HG02973 (cell line): Measurements from ENCODE around the gene CRYGN.
A peak's percentile ranks its signal among the peaks of the same experiment; 100 is the strongest.

Experiments used
- ATAC-seq: cut with Tn5 transposase; IDR thresholded peaks from one replicate; pipeline ENCODE4 v1.9.1; 2021; ENCODE audit warnings: moderate library complexity; ENCODE audit not compliant: unreplicated experiment

CRYGN gene, protein sequence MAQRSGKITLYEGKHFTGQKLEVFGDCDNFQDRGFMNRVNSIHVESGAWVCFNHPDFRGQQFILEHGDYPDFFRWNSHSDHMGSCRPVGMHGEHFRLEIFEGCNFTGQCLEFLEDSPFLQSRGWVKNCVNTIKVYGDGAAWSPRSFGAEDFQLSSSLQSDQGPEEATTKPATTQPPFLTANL

GRCh38 chr7:151439855-151440798 is at the start of gene CRYGN:
Gene CRYGN, minus strand, starts transcription at chr7:151440141. Its CDS starts 224 bp downstream, at chr7:151439917.
- no peak for ATAC-seq

GRCh38 chr7:151489498-151489897 is 49.6 kb upstream of the CRYGN start:
- ATAC-seq = no peak

DNA sequence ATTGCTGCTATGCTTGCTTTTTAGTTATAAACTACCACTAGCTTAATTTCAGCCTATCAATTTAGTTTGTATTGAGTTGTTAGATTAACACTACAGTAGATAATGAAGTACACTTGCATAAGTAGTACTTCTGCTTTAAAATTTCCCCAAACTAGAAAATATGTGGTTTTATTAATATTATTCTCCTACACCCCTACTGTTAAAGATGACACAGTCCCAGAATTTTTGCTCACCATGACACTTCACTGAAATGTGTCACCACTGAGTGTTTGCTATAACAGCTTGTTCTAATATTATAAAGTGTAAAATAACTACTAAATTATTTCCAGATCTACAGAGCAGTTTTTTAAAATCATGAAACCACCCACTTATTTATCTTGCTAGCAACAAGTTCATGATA is 48.2 kb upstream of the CRYGN start:
- ATAC-seq = no peak

GRCh38 chr7:151487228-151487627 is 47.3 kb upstream of the CRYGN start:
- ATAC-seq = no peak

- ATAC-seq = no peak
These were observed 46.1 kb upstream of the CRYGN start for GRCh38 chr7:151486074-151486473.

DNA sequence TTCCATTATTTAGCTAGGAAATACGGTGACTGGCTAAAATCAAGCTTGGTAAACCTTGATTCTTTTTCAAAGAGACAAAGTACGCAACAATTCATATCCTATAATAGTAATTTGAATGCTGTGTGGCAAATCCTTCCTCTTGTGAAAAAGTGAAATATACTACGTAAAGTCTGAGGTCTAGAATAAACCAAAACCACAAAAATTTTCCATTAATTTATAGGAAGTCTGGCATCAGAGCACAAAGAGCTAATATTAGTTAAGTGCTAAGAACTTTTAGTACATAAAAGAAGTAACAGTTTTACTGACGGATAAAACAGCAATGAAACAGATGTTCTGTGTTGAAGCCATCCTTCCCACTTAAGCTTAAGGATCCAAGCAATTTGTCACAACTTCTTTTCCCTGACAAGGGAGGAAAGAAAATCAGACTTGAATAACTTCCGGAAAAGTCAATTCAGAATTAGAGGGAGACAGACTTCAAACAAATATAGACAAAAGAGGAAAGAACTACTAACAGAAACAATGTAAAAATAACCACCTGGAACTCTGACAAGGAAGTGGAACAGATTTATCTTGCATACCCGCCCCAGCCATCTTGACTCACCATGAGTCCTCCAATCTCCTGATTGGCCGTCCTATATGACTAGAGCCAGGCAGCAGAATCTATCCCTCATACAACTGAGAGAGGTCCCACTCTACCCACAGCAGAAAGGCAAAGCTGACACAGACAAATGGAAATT is 45.2 kb upstream of the CRYGN start:
- no peak for ATAC-seq

- no peak for ATAC-seq
These were observed 43.7 kb upstream of the CRYGN start for GRCh38 chr7:151483711-151483983.

DNA sequence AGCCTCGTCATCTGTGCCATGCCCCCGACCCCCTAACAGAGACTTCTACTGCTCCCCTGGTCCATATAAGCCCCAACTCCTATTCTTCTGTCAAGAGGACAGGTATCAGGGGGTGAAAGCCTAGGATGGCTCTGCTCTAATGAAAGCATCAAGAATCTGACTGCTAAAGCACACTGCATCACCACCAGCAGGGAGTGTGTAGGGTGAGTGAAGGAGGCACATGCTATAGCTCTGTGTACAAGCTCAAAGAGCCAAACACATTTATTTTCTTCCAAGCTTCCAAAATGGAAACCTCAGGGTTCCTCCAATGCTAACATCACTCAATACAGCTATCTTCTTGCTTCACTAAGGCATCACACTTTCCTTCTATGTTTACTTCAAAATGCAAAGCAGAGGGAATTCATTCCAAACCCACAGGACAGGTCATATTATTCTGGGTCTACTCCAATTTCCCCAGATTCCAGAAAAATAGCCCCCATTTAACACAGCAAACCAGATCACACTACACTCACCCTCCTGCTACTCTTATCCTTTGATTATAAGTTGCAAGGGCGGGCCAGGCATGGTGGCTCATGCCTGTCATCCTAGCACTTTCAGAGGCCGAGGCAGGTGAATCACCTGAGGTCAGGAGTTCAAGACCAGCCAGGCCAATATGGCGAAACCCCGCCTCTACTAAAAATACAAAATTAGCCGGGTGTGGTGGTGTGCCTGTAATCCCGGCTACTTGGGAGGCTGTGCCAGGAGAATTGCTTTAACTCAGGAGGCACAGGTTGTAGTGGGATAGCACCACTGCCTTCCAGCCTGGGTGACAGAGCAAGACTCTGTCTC is 43.2 kb upstream of the CRYGN start:
- no peak for ATAC-seq

DNA sequence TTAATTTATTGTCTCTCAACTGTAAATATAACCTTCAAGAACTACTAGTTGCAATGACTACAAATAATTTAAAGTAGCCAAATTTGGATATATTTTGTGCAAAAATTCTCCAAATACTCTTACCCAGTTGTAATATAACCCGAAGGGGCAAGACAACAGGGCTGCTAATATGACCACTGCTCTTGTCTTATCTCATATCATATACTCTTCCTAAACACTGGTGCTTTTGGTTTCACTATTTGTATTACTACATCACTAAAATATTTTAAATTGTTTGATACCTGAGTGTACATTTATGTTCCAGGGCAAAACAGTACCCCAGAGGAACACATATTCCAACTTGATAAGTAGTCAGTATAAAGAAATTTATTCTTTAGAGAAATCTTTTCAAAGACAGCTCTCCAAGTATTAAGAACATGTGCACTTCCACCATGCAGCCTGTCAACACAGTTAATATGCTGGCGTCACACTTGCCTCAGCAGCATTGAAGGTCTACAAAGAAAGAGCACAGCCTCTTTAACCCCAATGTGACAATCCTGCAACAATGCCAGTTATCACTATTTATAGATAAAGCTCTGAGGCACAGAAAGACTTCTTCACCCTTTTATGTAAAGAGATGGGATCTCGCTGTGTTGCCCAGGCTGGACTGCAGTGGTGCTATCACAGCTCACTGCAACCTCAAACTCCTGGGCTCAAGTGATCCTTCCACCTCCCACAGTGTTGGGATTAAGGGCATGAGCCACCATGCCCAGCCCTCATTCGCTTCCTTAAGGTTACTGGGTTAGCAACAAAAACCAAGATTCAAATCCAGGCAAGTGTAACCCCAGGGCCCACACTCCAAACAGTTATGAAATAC is 41.9 kb upstream of the CRYGN start:
- no peak for ATAC-seq

DNA sequence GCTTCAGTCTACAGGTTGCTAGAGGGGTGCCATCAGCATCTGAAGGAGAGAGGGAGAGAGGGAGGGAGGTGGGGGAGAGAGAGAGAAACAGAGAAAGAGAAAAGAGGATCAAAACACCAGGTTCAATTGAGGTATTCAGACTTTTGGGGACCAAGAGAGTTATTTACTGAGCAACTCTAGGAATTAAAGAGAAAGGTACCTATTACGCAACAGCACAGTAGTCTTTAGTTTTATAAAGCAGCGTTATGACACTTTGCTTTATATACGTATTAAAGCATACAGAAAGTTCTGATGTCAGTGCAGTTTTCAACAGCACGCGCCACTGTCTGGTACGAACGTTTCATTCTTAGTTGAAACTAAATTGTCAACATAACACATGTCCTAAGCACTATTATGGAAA is 37.9 kb upstream of the CRYGN start:
- ATAC-seq = no peak

DNA sequence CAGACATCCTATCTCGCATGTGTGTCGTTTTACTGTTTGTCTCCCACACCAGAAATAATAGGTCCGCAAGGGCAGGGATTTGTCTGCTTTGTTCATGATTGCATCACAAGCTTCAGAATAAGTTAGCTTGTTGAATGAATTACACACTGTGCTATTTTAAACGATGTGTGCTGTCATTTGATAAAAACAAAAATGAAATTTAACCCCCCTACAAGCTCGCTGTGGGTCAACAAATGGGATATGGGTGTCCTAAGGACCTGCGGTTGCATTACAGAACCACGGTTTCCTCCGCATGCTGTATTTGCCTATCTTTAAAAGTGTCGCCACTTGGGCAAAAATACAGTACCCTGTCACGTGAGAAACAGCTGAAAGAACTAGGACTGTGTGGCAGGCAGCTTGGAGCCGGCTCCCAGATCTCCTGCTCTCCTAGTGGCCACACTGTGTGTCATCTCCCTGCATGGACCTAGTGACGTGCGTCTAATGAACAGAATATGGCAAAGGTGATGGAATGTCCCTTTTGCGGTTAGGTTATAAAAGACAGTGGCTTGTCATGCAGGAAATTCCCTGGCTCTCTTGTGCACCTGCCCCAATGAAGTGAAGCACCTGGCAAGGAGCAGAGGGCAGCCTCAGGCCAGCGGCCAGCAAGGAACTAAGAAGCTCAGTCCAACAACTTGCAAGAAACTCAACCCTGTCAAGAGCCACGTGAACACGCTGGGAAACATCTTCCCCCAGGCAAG is 32.9 kb upstream of the CRYGN start:
- peak; percentile 29 for ATAC-seq

GRCh38 chr7:151470711-151471110 is 30.8 kb upstream of the CRYGN start:
- no peak for ATAC-seq

GRCh38 chr7:151469281-151469680 is 29.3 kb upstream of the CRYGN start:
- ATAC-seq = no peak

DNA sequence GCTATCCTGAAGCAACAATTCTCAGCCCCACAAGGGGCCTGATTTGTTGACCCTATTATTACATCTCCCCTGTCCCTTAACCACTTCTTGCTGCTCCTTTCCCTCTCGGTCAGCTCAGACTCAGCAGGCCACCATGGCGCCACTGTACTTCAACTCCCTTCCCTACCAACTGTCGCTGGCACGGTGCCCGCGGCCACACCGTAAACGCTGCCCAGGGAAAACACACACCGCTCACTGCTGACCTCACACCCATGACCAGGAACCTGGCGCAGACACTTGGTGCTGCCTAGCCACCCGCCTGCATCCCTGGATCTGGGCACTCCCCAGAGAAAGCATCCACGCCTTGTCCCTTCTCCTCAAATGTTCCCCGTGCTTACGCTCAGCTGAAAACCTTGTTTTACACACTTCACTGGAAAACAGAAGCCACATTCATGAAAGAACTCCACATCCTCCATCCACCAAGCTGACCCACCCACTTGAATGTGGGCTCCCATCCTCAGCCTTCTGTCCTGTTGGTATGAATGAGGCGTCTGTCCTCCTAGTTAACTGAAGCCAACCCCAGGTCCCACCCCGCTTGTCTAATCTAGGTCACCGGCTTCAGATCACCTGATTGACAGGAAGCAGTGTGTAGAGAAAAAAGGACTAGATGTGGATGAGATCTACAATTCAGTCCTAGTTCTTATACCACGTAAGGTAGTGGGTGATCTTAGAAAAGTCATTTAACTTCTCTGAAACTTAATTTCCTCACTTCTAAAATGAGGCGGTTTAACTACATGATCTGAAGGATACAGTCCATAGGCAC is 28.5 kb upstream of the CRYGN start:
- no peak for ATAC-seq

DNA sequence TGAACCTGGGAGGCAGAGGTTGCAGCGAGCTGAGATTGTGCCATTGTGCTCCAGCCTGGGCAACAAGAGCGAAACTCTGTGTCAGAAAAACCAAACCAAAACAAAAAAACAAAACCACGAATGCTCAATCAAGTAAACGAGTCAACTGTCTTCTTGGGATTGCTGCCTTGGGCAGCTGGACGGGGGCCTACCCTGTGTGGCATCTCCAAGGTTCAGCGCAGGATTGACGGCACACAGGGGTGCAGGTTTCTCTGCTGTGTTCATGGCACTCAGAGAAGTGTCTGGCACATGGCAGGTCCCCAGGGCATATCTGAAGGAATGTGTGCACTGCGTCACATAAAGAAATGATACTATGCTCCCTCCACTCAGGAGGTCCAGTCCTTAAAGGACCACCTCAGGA is 25.2 kb upstream of the CRYGN start:
- ATAC-seq = no peak

DNA sequence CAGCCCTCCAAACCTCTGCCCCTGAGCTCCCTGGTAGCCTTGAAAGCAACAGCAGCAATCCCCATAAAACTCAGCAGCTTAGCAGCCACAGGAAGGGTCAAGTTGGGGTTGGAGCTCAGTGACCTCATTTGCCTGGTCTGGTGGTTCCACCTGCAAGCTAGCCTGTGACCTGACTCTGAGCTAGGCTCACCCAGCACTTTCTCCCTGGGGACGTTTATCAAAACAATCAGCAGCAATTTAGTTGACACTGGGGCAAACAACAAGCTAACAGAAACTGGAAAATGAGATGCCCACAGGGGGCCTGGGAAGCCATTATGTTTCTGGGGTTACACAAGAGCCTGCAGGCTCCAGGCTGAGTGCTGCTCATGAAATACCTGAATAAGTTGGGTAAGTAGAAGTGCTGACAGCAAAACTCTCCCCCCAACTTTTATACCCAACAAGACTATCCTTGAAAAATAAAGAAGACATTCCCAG is 22.4 kb upstream of the CRYGN start:
- ATAC-seq = no peak

- no peak for ATAC-seq
These were observed 21.9 kb upstream of the CRYGN start for GRCh38 chr7:151461942-151462230.

- no peak for ATAC-seq
These were observed 21.4 kb upstream of the CRYGN start for GRCh38 chr7:151461096-151461941.
